Epithelial cell of esophagus (primary cell): ENCODE measurements around the gene NRDE2.
"Not testable (repeated sequence)": the region's sequence is repeated elsewhere in the genome, so short reads cannot be mapped to it uniquely, and the experiment has no call there.

Experiments
- DNase-seq: peaks from one replicate; pipeline ENCODE4 v3.0.0; 2010; ENCODE audit warnings: low read depth
- H3K4me3 ChIP-seq: 2 replicates; pipeline ENCODE4 v1.5.1; 2011; ENCODE audit warnings: mild to moderate bottlenecking, low read length, control low read depth
- CTCF ChIP-seq: IDR thresholded peaks from 2 replicates; pipeline ENCODE4 v1.5.1; 2011; ENCODE audit warnings: low read depth, mild to moderate bottlenecking, low read length, control low read depth, inconsistent platforms; ENCODE audit not compliant: insufficient read depth; ENCODE audit errors: missing control alignments

NRDE2 gene

GRCh38 chr14:90341784-90342183, 10.0 kb upstream of the NRDE2 start:
- no peak overlapping the region for H3K4me3 ChIP-seq
- DNase-seq: no peak
- no peak for TF ChIP-seq CTCF

GRCh38 chr14:90341232-90341631, 9.5 kb upstream of the NRDE2 start:
- not testable (repeated sequence) for DNase-seq, H3K4me3 ChIP-seq

- H3K4me3 ChIP-seq: no peak overlapping the region
- no peak for TF ChIP-seq CTCF
- peak; percentile 85 for DNase-seq
Observed at GRCh38 chr14:90336985-90337384, 5.2 kb upstream of the NRDE2 start.

GRCh38 chr14:90336401-90336800, 4.7 kb upstream of the NRDE2 start:
- TF ChIP-seq CTCF: no peak

GRCh38 chr14:90332271-90332584, 487 bp upstream of the NRDE2 start:
- no peak for DNase-seq
- H3K4me3 ChIP-seq: peak overlapping the region; percentile 73
- TF ChIP-seq CTCF: no peak

More at GRCh38 chr14:90336401-90336800, 4.7 kb upstream of the NRDE2 start:
- no peak overlapping the region for H3K4me3 ChIP-seq
- DNase-seq: no peak

- no peak for DNase-seq
- peak overlapping the region; percentile 73 for H3K4me3 ChIP-seq
- no peak for TF ChIP-seq CTCF
Observed at GRCh38 chr14:90330203-90331196, 1.2 kb downstream of the NRDE2 start.

- no peak overlapping the region for H3K4me3 ChIP-seq
- no peak for TF ChIP-seq CTCF
- DNase-seq: no peak
Observed at GRCh38 chr14:90321891-90322290, 9.8 kb downstream of the NRDE2 start.
